LoVo (cell line): ENCODE measurements around the gene ZNF148.
"Not testable (repeated sequence)": the region's sequence is repeated elsewhere in the genome, so short reads cannot be mapped to it uniquely, and the experiment has no call there.

ENCODE experiments used
- DNase-seq: peaks from one replicate; pipeline ENCODE4 v3.0.0-alpha.2; 2016; ENCODE audit warnings: low spot score

The ZNF148 gene, protein sequence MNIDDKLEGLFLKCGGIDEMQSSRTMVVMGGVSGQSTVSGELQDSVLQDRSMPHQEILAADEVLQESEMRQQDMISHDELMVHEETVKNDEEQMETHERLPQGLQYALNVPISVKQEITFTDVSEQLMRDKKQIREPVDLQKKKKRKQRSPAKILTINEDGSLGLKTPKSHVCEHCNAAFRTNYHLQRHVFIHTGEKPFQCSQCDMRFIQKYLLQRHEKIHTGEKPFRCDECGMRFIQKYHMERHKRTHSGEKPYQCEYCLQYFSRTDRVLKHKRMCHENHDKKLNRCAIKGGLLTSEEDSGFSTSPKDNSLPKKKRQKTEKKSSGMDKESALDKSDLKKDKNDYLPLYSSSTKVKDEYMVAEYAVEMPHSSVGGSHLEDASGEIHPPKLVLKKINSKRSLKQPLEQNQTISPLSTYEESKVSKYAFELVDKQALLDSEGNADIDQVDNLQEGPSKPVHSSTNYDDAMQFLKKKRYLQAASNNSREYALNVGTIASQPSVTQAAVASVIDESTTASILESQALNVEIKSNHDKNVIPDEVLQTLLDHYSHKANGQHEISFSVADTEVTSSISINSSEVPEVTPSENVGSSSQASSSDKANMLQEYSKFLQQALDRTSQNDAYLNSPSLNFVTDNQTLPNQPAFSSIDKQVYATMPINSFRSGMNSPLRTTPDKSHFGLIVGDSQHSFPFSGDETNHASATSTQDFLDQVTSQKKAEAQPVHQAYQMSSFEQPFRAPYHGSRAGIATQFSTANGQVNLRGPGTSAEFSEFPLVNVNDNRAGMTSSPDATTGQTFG

GRCh38 chr3:125374996-125375941 lies at the start of gene ZNF148:
Gene ZNF148 (minus strand): TSS chr3:125375325. CDS start chr3:125313640, 61,685 bp downstream.
- DNase-seq = peak; percentile 92

DNA sequence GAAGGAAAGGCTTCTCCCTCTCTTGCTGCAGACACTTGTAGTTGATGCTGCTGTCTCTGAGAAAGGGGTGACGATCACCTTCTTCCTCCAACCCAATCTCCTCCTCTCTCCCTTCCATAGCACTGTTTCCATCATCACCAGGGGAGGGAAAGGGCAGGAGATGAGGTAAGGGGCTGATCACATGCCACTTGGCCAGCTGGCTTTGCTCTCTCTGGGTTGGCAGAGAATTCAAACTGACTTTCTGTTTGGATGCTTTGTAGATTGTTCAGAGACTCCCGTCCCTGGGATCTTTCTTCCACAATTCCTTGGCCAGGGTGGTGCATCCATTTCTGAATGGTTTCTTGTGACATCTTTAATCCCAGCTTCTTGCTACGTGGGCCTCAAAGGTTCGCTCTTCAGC lies 43.2 kb upstream of the ZNF148 start:
- no peak for DNase-seq

- DNase-seq = no peak
Measured at GRCh38 chr3:125416235-125416634, 41.1 kb upstream of the ZNF148 start.

DNA sequence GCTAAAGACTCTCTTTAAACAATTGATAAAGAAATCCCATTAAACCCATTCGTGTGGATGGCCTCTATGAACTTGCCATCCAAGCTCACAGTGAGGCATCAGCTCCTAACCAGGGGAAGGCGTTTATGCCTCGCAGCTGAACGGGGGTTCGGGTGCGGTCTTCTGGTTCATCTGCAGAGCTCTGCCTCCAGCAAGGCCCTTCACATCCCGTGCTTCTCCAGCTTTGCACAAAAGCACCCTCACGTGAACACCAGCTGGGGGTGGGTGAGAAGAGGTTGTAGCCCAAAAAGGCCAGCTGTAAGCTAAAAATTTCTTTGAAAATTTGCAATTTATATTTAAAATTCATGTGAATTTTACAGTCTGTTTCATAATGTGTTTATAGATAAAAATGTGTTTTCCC lies 39.5 kb upstream of the ZNF148 start:
- no peak for DNase-seq

- no peak for DNase-seq
Measured at GRCh38 chr3:125410922-125411321, 35.8 kb upstream of the ZNF148 start.

DNA sequence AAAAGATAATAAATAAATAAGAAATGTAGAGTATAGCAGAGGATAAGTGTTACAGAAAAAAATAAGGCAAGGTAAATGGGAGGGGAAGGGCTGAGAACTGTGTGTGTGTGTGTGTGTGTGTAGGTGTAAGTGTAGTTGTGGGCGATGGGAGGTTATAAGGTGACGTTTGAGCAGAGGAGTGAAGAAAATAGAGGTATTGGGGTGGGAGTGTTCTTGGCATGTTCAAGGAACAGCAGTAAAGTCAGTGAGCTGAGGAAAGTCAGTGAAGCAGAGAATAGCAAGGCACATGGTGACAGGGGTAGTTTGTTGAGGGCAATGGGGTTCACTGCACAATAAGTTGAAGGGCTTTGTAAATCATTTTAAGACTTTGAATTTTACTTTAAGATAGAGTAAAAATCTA lies 30.9 kb upstream of the ZNF148 start:
- DNase-seq = no peak

GRCh38 chr3:125405515-125405914 lies 30.4 kb upstream of the ZNF148 start:
- not testable (repeated sequence) for DNase-seq

DNA sequence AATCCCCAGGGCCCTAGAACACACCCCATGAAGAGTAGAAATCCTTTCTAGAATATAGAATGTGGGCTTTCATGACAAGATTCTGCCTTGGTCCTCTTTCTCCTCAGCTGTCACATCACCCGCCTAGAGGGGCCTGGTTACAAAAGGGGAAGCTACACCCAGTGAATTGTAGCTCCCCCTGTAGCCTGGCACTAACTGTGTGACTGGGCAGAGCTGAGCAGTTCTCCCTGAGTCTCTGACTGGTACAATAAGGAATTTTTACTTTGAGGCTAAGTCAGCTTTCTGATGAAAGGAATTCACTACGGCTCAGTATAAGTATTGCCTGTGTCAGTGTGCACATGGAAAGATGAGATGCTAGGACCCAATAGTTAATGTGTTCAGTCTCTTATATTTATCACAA lies 28.7 kb upstream of the ZNF148 start:
- DNase-seq = no peak

- DNase-seq = no peak
Measured at GRCh38 chr3:125402639-125403038, 27.5 kb upstream of the ZNF148 start.

DNA sequence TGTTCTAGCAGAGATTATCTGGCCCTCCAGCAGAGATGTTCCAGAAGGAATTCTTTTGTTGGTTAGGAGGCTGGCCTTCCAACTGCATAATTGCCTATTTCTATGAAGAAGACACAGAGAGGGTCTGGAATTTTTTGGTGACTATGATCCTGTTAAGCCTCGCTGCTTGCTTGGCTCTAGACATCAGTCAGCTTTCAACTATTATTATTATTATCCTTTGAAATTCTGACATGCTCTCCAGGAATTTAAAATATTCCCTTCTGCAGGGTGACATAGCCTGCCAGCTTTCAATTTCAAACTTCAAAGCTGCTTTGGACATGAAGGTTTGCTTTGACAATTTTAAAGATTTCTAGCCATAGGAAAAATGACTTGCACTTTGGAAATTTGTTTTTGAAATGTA lies 26.3 kb upstream of the ZNF148 start:
- peak; percentile 3 for DNase-seq

DNA sequence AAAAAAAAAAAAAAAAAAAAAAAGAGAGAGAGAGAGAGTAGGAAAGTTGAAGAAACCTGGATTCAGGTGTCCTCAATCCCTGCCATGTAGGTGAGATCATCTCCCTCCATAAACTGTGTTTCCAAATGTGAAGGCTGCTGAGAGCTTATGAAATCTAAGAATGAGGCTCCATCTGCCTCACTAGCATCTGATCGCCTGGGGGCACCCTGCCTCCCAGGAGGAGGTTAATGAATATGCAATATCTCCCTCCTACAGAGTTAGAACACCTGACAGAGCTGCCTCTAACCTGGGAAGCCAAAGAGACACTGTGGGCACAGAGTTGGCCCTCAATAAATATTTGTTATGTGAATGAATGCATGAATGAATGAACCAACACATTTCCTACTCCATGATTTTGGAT lies 23.8 kb upstream of the ZNF148 start:
- DNase-seq = no peak

DNA sequence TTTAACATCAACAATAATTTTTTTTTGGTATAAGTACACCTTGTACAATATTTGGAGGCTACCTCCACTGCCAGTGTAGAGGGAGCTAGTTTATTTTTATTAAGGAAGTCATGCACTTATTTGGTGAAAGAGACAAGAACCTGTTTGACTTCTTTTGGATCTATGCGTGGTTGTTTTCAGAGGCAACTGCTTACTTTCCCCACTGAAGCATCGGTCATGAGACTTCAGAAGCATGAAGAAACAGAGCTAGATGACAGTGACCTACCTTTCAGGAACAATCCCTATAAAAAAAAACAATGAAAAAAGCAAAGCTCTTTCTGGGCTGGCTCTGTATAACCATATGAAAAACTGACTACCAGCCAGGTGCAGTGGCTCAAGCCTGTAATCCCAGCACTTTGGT lies 20.0 kb upstream of the ZNF148 start:
- no peak for DNase-seq

GRCh38 chr3:125394406-125394805 lies 19.3 kb upstream of the ZNF148 start:
- no peak for DNase-seq

DNA sequence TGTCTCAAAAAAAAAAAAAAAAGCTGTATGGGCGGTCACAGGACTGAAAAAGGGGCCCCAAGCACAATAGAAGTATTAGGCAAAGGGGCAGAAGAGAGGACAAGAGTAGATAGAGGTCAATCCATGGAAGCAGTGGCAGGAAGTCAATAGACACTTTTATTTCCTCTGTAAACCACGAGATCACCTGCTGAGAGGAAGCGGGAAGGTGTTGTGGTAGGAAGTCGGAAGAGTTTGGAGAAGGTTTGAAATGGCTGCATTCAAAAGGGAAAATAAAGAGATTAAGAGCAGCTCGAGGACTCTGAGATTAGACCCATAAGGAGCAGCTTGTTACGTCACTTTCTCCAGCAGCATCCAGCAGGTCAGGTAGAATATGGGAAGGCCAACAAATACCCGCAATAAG lies 14.2 kb upstream of the ZNF148 start:
- no peak for DNase-seq

GRCh38 chr3:125388369-125388768 lies 13.2 kb upstream of the ZNF148 start:
- not testable (repeated sequence) for DNase-seq

DNA sequence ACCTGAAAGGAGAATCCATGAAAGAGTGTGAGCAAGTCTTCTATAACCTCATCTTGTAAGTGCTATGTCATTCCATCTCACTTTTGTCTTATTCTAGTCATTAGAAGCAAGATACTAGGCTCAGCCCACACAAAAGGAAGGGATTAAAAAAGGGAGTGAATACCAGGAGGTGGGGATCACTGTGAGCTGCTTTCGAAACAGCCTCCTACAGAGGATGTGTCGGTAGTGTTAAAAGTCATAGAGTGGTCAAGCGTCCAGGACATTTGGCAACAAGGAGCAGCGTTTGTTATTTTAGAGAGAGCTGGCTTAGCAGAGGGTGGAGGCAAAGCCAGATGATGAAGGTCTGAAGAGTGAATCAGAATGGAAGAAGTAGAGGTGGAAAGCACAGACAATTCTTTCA lies 11.7 kb upstream of the ZNF148 start:
- no peak for DNase-seq

GRCh38 chr3:125383744-125384143 lies 8.6 kb upstream of the ZNF148 start:
- no peak for DNase-seq

GRCh38 chr3:125382298-125382697 lies 7.2 kb upstream of the ZNF148 start:
- DNase-seq = no peak

DNA sequence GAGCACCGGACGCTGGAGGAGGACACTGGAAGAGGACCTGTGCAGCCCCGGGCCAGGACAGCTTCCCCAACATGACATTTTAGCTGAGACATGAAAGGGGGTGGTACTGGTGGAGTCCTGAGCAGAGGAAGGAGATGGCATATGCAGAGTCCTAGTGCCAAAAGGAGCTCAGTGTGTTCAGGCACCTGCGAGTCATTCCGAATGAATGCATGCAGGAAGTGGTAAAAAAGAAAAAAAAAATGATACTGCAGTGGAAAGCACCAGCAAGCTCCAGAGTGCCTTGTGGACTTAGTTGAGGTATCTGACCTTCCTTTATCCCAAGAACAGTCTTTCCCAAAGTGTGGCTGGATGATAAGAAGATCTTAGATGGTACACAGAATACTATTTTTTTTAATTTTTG lies 6.6 kb upstream of the ZNF148 start:
- DNase-seq = peak; percentile 32

DNA sequence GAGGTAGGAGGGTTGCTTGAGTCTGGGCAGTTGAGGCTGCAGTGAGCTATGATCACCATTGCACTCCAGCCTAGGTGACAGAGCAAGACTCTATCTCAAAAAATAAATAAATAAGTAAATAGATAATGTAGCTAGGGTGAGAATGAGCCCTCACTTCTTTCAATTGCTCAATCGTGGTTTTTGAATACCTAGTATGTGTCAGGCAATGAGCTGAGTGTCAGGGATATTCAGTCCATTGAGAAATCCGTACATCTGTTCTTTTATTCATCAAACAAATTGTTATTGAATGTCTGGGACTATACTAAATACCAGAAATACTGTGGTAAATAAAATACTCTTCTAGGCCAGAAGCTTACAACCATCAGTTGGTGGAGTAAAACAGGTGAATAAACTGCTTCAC lies 6.2 kb upstream of the ZNF148 start:
- DNase-seq = no peak

- DNase-seq = no peak
Measured at GRCh38 chr3:125379483-125379882, 4.4 kb upstream of the ZNF148 start.

GRCh38 chr3:125378762-125379161 lies 3.6 kb upstream of the ZNF148 start:
- no peak for DNase-seq
